K562 (cell line): ENCODE measurements around the gene H2BK1. TPM values are rescaled to one million over a fixed set of nuclear protein-coding genes. Genes with fewer than 3 reads are reported as not detected.

Experiments
- CC2D1A ChIP-seq: fragments of 450-650 bp; IDR thresholded peaks from 2 replicates; pipeline ENCODE4 v1.6.1; 2017; ENCODE audit warnings: mild to moderate bottlenecking
- DNMT1 ChIP-seq: fragments of 450-650 bp; IDR thresholded peaks from 2 replicates; pipeline ENCODE4 v1.6.1; 2016; ENCODE audit warnings: antibody characterized with exemption, mild to moderate bottlenecking
- GTF2F1 ChIP-seq: IDR thresholded peaks from 2 replicates; pipeline ENCODE4 v1.6.1; 2011; ENCODE audit warnings: low read depth, low read length, improper control_type of control experiment
- NBN ChIP-seq: fragments of 450-650 bp; IDR thresholded peaks from 2 replicates; pipeline ENCODE4 v1.6.1; 2016; ENCODE audit warnings: low read depth, mild to moderate bottlenecking
- NCOA6 ChIP-seq: fragments of 450-650 bp; IDR thresholded peaks from 2 replicates; pipeline ENCODE4 v1.6.1; 2017; ENCODE audit warnings: mild to moderate bottlenecking
- POLR3G ChIP-seq: IDR thresholded peaks from 2 replicates; pipeline ENCODE4 v1.6.1; 2011; ENCODE audit not compliant: insufficient read length, insufficient replicate concordance; ENCODE audit errors: extremely low read depth
- SMAD1 ChIP-seq: fragments of 150-350 bp; IDR thresholded peaks from 2 replicates; pipeline ENCODE4 v1.6.1; 2014; ENCODE audit warnings: low read length, low read depth; ENCODE audit not compliant: partially characterized antibody
- SUPT5H ChIP-seq: fragments of 450-650 bp; IDR thresholded peaks from 2 replicates; pipeline ENCODE4 v1.6.1; 2016
- TBL1XR1 ChIP-seq, 2 experiments: IDR thresholded peaks; 2 replicates each; pipeline ENCODE4 v1.6.1; 2012; ENCODE audit warnings: improper control_type of control experiment in 2 of 2, low read length in 2 of 2, mild to moderate bottlenecking in 1 of 2
- TEAD4 ChIP-seq, 2 experiments: sonication (generic) in 1 of 2; formaldehyde crosslinking in 1 of 2; IDR thresholded peaks; 2 replicates each; pipeline versions ENCODE4 v1.6.1 to v1.8.0; 2012 to 2022; ENCODE audit warnings: borderline replicate concordance in 1 of 2, inconsistent platforms in 1 of 2, low read length in 1 of 2, mild to moderate bottlenecking in 1 of 2, missing genetic modification reagents in 1 of 2
- ZBTB17 ChIP-seq: fragments of 450-650 bp; formaldehyde crosslinking; IDR thresholded peaks from 2 replicates; pipeline ENCODE4 v1.4.0; 2020; ENCODE audit warnings: mild to moderate bottlenecking
- ZNF134 ChIP-seq: fragments of 250-450 bp; sonication (Bioruptor Pico); conservative IDR thresholded peaks from 2 replicates; pipeline ENCODE4 v1.4.0; 2020
- ZNF184 ChIP-seq: sonication (generic); formaldehyde crosslinking; IDR thresholded peaks from 2 replicates; pipeline ENCODE4 v1.5.0; 2020; ENCODE audit warnings: missing genetic modification reagents
- polyA plus RNA-seq, 8 experiments: library from polyadenylated mRNA; depleted of rRNA in 4 of 8; stranded (reverse) in 5 of 8; unstranded in 3 of 8; fragments of >200 nt; fragmentation: Nextera tagmentation in 2 of 8; fragmentation: Illumina TruSeq in 1 of 8; extraction: Ambion mirVana in 2 of 8; extraction: Trizol in 1 of 8; gene quantifications; 2 replicates each; pipeline versions ENCODE4 v1.2.1 to v1.2.3, GENCODE V29; 2011 to 2014; ENCODE audit warnings: inconsistent platforms in 1 of 8, missing spikeins in 1 of 8
- total RNA-seq, 7 experiments: library from RNA; depleted of rRNA in 6 of 7; stranded (reverse); fragments of >200 nt in 6 of 7; fragmentation: Illumina TruSeq in 2 of 7; extraction: Trizol in 2 of 7; gene quantifications; 2 replicates each; pipeline versions ENCODE4 v1.2.1 to v1.2.3, GENCODE V29; 2011 to 2021; ENCODE audit warnings: low replicate concordance in 1 of 7
- TF ChIP-seq, protein P1 (sequence below): fragments of 450-650 bp; IDR thresholded peaks from 2 replicates; pipeline ENCODE4 v1.6.1; 2014; ENCODE audit warnings: low read depth, mild to moderate bottlenecking, moderate library complexity, borderline replicate concordance
- TF ChIP-seq, protein P2 (sequence below): fragments of 450-650 bp; IDR thresholded peaks from 2 replicates; pipeline ENCODE4 v1.6.1; 2016; ENCODE audit warnings: missing biosample characterization, missing genetic modification characterization
- TF ChIP-seq, protein P3 (sequence below): conservative IDR thresholded peaks from 2 replicates; pipeline ENCODE4 v1.6.1; 2011; ENCODE audit warnings: low read depth, mild to moderate bottlenecking, low read length; ENCODE audit not compliant: control insufficient read depth
- TF ChIP-seq, protein P4 (sequence below): fragments of 250-450 bp; sonication (Bioruptor Pico); IDR thresholded peaks from 2 replicates; pipeline ENCODE4 v1.8.0; 2022; ENCODE audit warnings: moderate library complexity, mild to moderate bottlenecking, inconsistent platforms
- TF ChIP-seq, protein P5 (sequence below), 2 experiments: IDR thresholded peaks; 2 replicates each; pipeline ENCODE4 v1.6.1; 2011; ENCODE audit warnings: borderline replicate concordance in 1 of 2, control low read depth in 1 of 2, low read depth in 1 of 2, low read length in 1 of 2, mild to moderate bottlenecking in 1 of 2, mixed read lengths in 1 of 2, moderate library complexity in 1 of 2; ENCODE audit not compliant: insufficient read depth in 1 of 2, insufficient read length in 1 of 2, poor library complexity in 1 of 2, severe bottlenecking in 1 of 2; ENCODE audit errors: extremely low read depth in 1 of 2
- TF ChIP-seq, protein P6 (sequence below): fragments of 450-650 bp; formaldehyde crosslinking; IDR thresholded peaks from 2 replicates; pipeline ENCODE4 v1.4.0; 2020; ENCODE audit warnings: mild to moderate bottlenecking, moderate library complexity

H2BK1 gene
- total and polyA plus RNA-seq, 9 of the 15 experiments (the other 6 are each of a cell fraction or from before 2014, with no cell fraction given) = not detected

DNA sequence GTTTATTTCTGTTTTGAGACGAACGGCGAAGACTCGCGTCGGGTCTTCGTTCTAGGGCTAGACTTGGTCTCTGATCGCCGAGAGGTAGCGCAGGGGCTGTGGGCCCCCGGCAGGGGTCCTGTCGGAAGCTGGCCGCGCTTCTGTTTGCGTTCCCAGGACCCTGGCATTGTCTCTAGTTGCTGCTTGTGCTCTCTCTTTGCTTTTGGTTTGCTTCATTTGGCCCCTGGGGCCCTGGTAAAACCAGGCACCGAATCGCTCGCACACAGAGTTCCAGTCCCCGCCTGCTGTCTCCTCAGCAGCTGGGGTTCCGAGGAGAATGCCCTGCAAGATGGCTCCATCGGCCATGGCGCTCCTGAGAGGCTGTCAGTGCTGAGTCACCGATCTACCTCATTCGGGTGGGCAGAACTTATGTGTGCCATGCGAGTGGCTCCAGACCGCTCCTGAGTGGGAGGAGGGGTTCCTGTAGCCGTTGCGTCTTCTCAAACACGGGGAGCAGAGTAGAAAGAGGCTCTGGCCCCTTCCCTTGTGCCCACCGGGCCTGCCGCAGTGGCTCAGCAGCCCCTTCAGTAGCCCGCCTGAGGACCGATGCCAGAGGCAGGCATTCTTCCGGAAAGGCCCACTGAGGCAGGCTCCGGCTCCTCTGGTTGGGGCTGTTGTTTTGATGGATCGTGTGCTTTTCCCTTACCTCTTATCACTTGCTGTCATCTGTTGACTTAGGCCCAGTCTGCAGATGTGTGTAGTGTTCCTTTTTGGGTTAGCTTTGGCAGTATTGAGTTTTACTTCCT lies 22.8 kb upstream of the H2BK1 start (continued):
- TF ChIP-seq, protein P1, sequence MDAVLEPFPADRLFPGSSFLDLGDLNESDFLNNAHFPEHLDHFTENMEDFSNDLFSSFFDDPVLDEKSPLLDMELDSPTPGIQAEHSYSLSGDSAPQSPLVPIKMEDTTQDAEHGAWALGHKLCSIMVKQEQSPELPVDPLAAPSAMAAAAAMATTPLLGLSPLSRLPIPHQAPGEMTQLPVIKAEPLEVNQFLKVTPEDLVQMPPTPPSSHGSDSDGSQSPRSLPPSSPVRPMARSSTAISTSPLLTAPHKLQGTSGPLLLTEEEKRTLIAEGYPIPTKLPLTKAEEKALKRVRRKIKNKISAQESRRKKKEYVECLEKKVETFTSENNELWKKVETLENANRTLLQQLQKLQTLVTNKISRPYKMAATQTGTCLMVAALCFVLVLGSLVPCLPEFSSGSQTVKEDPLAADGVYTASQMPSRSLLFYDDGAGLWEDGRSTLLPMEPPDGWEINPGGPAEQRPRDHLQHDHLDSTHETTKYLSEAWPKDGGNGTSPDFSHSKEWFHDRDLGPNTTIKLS = no peak
- TF ChIP-seq ZNF184 = no peak
- TF ChIP-seq, protein P2, sequence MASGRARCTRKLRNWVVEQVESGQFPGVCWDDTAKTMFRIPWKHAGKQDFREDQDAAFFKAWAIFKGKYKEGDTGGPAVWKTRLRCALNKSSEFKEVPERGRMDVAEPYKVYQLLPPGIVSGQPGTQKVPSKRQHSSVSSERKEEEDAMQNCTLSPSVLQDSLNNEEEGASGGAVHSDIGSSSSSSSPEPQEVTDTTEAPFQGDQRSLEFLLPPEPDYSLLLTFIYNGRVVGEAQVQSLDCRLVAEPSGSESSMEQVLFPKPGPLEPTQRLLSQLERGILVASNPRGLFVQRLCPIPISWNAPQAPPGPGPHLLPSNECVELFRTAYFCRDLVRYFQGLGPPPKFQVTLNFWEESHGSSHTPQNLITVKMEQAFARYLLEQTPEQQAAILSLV (tag) = no peak
- TF ChIP-seq ZBTB17 = peak; percentile 71
- no peak for TF ChIP-seq SUPT5H
- TF ChIP-seq, protein P3, sequence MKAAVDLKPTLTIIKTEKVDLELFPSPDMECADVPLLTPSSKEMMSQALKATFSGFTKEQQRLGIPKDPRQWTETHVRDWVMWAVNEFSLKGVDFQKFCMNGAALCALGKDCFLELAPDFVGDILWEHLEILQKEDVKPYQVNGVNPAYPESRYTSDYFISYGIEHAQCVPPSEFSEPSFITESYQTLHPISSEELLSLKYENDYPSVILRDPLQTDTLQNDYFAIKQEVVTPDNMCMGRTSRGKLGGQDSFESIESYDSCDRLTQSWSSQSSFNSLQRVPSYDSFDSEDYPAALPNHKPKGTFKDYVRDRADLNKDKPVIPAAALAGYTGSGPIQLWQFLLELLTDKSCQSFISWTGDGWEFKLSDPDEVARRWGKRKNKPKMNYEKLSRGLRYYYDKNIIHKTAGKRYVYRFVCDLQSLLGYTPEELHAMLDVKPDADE = no peak
- no peak for TF ChIP-seq TBL1XR1 (IDR thresholded peaks at IDR 0.05; ENCODE audit: low read length in 2 of 2)
- no peak for TF ChIP-seq SMAD1
- TF ChIP-seq NBN = 0 out of 2 replicates have a peak, but pooled peaks have one; percentile 53
- TF ChIP-seq NCOA6 = no peak
- TF ChIP-seq ZNF134 (CRISPR knock-in tag) = no peak
- TF ChIP-seq, protein P4, sequence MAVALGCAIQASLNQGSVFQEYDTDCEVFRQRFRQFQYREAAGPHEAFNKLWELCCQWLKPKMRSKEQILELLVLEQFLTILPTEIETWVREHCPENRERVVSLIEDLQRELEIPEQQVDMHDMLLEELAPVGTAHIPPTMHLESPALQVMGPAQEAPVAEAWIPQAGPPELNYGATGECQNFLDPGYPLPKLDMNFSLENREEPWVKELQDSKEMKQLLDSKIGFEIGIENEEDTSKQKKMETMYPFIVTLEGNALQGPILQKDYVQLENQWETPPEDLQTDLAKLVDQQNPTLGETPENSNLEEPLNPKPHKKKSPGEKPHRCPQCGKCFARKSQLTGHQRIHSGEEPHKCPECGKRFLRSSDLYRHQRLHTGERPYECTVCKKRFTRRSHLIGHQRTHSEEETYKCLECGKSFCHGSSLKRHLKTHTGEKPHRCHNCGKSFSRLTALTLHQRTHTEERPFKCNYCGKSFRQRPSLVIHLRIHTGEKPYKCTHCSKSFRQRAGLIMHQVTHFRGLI = no peak
- no peak for TF ChIP-seq POLR3G
- TF ChIP-seq, protein P5, sequence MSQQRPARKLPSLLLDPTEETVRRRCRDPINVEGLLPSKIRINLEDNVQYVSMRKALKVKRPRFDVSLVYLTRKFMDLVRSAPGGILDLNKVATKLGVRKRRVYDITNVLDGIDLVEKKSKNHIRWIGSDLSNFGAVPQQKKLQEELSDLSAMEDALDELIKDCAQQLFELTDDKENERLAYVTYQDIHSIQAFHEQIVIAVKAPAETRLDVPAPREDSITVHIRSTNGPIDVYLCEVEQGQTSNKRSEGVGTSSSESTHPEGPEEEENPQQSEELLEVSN (IDR thresholded peaks at IDR 0.05; ENCODE audit: borderline replicate concordance in 1 of 2, extremely low read depth in 1 of 2, insufficient read depth in 1 of 2, insufficient read length in 1 of 2, low read depth in 1 of 2, low read length in 1 of 2, poor library complexity in 1 of 2, severe bottlenecking in 1 of 2) = peak in 1 of 2 experiments; percentile 5
- TF ChIP-seq DNMT1 = no peak
- TF ChIP-seq TEAD4 (IDR thresholded peaks at IDR 0.05; ENCODE audit: low read length) = peak; percentile 44; the same call in 1 of the 2 replicates
- no peak for TF ChIP-seq TEAD4 (CRISPR knock-in tag; IDR thresholded peaks at IDR 0.05; ENCODE audit: borderline replicate concordance)
- TF ChIP-seq, protein P6, sequence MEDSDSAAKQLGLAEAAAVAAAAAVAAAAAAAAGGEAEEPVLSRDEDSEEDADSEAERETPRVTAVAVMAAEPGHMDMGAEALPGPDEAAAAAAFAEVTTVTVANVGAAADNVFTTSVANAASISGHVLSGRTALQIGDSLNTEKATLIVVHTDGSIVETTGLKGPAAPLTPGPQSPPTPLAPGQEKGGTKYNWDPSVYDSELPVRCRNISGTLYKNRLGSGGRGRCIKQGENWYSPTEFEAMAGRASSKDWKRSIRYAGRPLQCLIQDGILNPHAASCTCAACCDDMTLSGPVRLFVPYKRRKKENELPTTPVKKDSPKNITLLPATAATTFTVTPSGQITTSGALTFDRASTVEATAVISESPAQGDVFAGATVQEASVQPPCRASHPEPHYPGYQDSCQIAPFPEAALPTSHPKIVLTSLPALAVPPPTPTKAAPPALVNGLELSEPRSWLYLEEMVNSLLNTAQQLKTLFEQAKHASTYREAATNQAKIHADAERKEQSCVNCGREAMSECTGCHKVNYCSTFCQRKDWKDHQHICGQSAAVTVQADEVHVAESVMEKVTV (CRISPR knock-in tag) = no peak
- TF ChIP-seq CC2D1A = no peak
- no peak for TF ChIP-seq GTF2F1
